ENCODE measurements around the gene PTPN4. TPM values are rescaled to one million over a fixed set of nuclear protein-coding genes. Genes with fewer than 3 reads are reported as not detected.

PTPN4 gene
- total RNA-seq, 1 donor, result 28.5 TPM

GRCh38 chr2:119753041-119753929 lies 6.4 kb upstream of the PTPN4 start:
- no peak overlapping the region for H3K4me3 ChIP-seq (ENCODE audit: low read depth, low read length)
- peak; percentile 69 for TF ChIP-seq CTCF (IDR thresholded peaks at IDR 0.05; ENCODE audit: insufficient read depth, low read depth, low read length)
- DNase-seq (ENCODE audit: low read depth), result peak; percentile 53

- DNase-seq (ENCODE audit: low read depth), result no peak
- TF ChIP-seq CTCF (IDR thresholded peaks at IDR 0.05; ENCODE audit: insufficient read depth, low read depth, low read length), result no peak
Observed at GRCh38 chr2:119753930-119754321, 5.8 kb upstream of the PTPN4 start.

GRCh38 chr2:119755906-119756305 lies 3.8 kb upstream of the PTPN4 start:
- no peak for DNase-seq (ENCODE audit: low read depth)
- TF ChIP-seq CTCF (IDR thresholded peaks at IDR 0.05; ENCODE audit: insufficient read depth, low read depth, low read length), result no peak
- H3K4me3 ChIP-seq (ENCODE audit: low read depth, low read length), result no peak overlapping the region

More at GRCh38 chr2:119753930-119754321, 5.8 kb upstream of the PTPN4 start:
- H3K4me3 ChIP-seq (ENCODE audit: low read depth, low read length), result no peak overlapping the region

- no peak for TF ChIP-seq CTCF (IDR thresholded peaks at IDR 0.05; ENCODE audit: insufficient read depth, low read depth, low read length)
- peak; percentile 41 for DNase-seq (ENCODE audit: low read depth)
- H3K4me3 ChIP-seq (ENCODE audit: low read depth, low read length), result no peak overlapping the region
Observed at GRCh38 chr2:119756837-119757236, 2.9 kb upstream of the PTPN4 start.

GRCh38 chr2:119758881-119759450 lies 756 bp upstream of the PTPN4 start:
- no peak for DNase-seq (ENCODE audit: low read depth)
- no peak for TF ChIP-seq CTCF (IDR thresholded peaks at IDR 0.05; ENCODE audit: insufficient read depth, low read depth, low read length)
- H3K4me3 ChIP-seq (ENCODE audit: low read depth, low read length), result peak overlapping the region; percentile 95

GRCh38 chr2:119760237-119760955 lies 674 bp downstream of the PTPN4 start:
- no peak for TF ChIP-seq CTCF (IDR thresholded peaks at IDR 0.05; ENCODE audit: insufficient read depth, low read depth, low read length)
- peak overlapping the region; percentile 95 for H3K4me3 ChIP-seq (ENCODE audit: low read depth, low read length)
- no peak for DNase-seq (ENCODE audit: low read depth)

Measured in fibroblast of villous mesenchyme (primary cell).